Epithelial cell of esophagus (primary cell): ENCODE results near the gene MRPL58.
"Not testable (repeated sequence)": the region's sequence is repeated elsewhere in the genome, so short reads cannot be mapped to it uniquely, and the experiment has no call there.

Experiments used
- DNase-seq: peaks from one replicate; pipeline ENCODE4 v3.0.0; 2010; ENCODE audit warnings: low read depth
- H3K4me3 ChIP-seq: 2 replicates; pipeline ENCODE4 v1.5.1; 2011; ENCODE audit warnings: mild to moderate bottlenecking, low read length, control low read depth
- TF ChIP-seq, protein P1 (sequence below): IDR thresholded peaks from 2 replicates; pipeline ENCODE4 v1.5.1; 2011; ENCODE audit warnings: low read depth, mild to moderate bottlenecking, low read length, control low read depth, inconsistent platforms; ENCODE audit not compliant: insufficient read depth; ENCODE audit errors: missing control alignments

Gene MRPL58

DNA sequence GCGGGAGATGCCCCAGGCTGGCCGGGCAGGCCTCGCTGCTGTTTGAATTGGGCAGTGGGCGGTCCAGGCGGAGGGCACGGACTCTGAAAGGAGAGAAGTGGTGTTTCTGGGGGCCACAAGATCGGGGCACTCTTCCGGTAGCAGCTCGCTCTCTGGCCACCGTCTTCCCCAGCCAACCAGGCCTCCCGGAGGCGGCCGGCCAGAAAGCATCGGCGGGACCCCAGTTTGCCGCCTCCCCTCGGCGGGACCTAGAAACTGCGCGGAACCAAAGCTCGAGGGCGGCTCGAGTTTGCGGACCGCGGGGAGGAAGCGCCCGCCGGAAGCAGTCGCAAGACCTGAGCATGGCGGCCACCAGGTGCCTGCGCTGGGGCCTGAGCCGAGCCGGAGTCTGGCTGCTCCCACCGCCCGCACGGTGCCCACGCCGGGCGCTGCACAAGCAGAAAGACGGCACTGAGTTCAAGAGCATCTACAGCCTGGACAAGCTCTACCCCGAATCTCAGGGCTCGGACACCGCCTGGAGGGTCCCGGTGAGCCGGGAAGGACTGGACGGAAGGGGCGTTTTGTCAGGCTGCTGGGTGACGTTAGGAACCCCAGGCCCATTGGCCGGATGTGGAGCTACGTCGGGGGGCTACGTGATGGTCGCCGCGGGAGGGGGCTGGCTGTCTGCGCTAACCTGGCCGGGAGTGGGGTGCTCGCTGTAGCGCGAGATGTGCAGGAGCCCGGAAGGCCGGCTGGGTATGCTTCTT lies at the start of gene MRPL58:
Gene MRPL58, plus strand, starts transcription at position 325 of the 746 bp plus-strand sequence. Its CDS starts 17 bp downstream, at position 342.
- DNase-seq, result peak; percentile 79
- peak within 1 kb of the TSS; percentile 89 for H3K4me3 ChIP-seq
- TF ChIP-seq, protein P1, sequence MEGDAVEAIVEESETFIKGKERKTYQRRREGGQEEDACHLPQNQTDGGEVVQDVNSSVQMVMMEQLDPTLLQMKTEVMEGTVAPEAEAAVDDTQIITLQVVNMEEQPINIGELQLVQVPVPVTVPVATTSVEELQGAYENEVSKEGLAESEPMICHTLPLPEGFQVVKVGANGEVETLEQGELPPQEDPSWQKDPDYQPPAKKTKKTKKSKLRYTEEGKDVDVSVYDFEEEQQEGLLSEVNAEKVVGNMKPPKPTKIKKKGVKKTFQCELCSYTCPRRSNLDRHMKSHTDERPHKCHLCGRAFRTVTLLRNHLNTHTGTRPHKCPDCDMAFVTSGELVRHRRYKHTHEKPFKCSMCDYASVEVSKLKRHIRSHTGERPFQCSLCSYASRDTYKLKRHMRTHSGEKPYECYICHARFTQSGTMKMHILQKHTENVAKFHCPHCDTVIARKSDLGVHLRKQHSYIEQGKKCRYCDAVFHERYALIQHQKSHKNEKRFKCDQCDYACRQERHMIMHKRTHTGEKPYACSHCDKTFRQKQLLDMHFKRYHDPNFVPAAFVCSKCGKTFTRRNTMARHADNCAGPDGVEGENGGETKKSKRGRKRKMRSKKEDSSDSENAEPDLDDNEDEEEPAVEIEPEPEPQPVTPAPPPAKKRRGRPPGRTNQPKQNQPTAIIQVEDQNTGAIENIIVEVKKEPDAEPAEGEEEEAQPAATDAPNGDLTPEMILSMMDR, result peak; percentile 17

DNA sequence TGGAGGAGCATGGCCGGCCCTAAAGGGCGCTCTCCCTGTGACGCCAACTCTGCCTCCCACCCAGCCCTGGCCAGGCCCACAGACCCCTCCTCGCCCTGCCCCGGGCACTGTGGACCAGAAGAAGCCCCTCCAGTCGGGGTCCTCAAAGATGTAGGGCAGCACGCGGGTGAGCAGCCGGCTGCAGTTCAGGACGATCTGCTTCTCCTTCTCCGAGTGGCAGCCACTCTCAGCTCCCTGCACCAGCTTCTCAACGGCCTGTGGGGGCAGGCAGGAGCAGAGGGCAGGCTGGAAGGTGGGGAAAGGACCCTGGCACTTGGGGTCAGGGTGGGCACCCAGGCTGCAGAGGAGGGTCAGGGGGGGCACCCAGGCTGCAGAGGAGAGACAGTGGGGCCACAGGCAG lies 48.8 kb upstream of the MRPL58 start:
- TF ChIP-seq, protein P1, result no peak
- DNase-seq, result no peak
- H3K4me3 ChIP-seq, result no peak overlapping the region

DNA sequence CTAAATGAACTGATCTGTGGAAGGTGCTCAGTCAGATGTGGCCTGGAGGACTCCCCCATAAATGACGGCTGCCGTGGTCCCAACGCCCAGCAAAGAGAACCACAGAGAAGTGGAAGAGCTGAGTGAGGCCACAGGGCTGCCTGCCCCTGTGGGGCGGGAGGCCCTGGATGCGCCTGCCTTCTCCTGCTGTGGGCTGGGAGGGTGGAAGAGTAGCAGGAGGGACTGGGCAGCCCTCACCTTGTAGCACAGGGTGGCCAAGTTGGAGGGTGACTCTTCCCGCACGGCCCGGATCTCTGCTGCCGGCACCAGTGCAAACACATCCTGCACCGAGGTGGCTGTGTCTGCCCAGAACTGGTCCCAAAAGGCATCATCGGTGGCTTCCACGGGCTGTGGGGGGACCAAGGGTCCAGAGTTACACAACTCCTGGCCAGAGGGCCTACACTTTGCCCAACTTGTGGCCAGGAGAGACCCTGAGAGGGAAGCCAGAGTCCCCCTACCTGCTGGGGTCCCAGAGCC lies 48.2 kb upstream of the MRPL58 start:
- H3K4me3 ChIP-seq, result no peak overlapping the region
- no peak for DNase-seq
- TF ChIP-seq, protein P1, result no peak

DNA sequence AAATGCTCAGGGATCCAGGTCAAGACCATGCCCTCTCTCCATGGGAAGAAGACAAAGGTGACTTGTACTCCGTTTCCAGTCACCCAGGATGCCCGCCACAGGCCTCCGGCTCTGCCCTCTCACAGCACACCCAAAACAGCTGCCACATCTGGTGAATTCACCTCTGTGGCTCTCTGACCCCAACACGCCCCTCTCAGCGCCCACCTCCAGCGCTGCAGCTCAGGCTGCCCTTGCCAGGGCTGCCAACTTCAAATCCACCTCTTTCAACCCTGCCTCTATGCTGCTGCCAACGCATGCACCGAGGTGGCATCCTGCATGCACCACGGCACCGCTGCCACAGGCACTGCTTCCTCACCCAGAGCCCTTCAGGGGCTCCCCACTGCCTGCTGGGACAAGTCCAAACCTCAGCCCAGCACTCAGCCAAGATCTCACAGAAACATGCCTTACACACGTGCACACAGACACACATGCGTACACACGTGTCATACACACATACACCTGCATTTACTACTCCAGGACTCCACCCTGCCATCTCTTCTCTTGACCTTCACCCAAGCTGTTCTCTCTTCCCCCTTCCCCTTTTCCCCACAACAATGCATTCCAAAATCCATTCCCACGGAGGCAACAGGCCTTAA lies 47.4 kb upstream of the MRPL58 start:
- H3K4me3 ChIP-seq, result no peak overlapping the region
- TF ChIP-seq, protein P1, result no peak
- peak; percentile 66 for DNase-seq

DNA sequence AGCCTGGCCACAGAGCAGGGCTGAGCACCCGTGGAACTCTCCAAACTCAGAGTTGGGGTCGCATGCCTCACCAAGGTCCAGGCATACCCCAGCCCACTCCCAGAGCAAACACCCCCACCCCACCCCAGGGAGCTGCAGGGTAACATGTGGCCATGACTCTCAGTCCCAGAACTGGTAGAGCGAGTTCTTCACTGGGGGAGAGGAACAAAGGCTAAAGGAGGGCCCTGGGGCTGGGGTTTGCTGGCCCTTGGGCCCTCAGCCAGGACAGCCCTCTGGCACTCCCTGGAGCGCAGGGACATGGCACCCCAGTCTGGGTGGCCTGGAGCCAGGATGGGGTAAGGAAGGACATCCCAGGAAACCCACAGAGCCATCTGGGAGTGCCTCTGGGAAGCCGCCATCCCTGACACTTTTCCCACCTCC lies 44.1 kb upstream of the MRPL58 start:
- TF ChIP-seq, protein P1, result no peak
- DNase-seq, result peak; percentile 67
- no peak overlapping the region for H3K4me3 ChIP-seq

DNA sequence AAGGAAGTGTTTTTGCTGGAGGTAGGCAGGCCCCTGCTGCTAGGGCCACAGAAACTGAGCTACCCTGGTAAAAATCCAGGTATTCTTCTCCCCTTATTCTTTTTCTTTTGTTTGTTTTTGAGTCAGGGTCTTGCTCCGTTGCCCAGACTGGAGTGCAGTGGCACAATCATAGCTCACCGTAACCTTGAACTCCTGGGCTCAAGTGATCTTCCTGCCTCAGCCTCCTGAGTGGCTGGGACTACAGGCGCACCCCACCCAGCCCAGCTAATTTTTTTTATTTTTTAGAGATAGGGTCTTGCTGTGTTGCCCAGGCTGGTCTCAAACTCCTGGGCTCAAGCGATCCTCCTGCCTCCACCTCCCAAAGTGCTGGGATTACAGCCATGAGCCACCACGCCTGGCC lies 43.0 kb upstream of the MRPL58 start:
- DNase-seq, H3K4me3 ChIP-seq: not testable (repeated sequence)

DNA sequence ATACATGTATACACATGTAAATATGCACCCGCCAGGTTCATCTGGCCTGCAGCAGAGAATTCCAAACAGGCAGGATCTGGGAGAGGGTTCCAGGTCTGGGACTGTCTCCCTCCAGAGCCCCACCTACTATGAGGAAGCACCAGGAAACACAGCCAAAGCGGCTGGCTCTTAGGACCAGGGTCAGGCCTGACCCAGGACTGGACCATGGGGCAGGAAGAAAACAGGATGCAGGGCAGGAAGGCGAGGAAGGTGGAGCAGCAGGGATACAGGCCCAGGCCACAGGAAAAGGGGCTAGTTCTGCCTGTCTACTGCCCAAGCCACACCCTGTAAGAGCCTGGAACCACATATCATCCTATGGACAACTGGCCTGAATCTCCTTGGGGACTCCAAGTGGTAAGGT lies 42.1 kb upstream of the MRPL58 start:
- no peak for DNase-seq
- no peak overlapping the region for H3K4me3 ChIP-seq
- TF ChIP-seq, protein P1, result no peak
